Neuronal stem cell (in vitro differentiated cells): Measurements from ENCODE around the gene EXOG.

ENCODE experiments used
- DNase-seq: peaks from one replicate; pipeline ENCODE4 v3.0.0-alpha.2; 2013; ENCODE audit warnings: low spot score
- H2AFZ ChIP-seq: one replicate; pipeline ENCODE4 v1.6.1; 2013; ENCODE audit warnings: mild to moderate bottlenecking, low read length, inconsistent platforms
- H2AK5ac ChIP-seq: 2 replicates; pipeline ENCODE4 v1.6.1; 2013; ENCODE audit warnings: low read depth, mild to moderate bottlenecking, inconsistent platforms, low read length, moderate library complexity, mixed read lengths
- H2BK120ac ChIP-seq: 2 replicates; pipeline ENCODE4 v1.6.1; 2013; ENCODE audit warnings: low read depth, mild to moderate bottlenecking, inconsistent platforms, low read length, moderate library complexity, mixed read lengths
- H2BK12ac ChIP-seq: one replicate; pipeline ENCODE4 v1.6.1; 2013; ENCODE audit warnings: low read length, inconsistent platforms
- H2BK15ac ChIP-seq: 2 replicates; pipeline ENCODE4 v1.6.1; 2013; ENCODE audit warnings: mild to moderate bottlenecking, low read length, inconsistent platforms, mixed read lengths
- H2BK5ac ChIP-seq: one replicate; pipeline ENCODE4 v1.6.1; 2013; ENCODE audit warnings: inconsistent platforms, mild to moderate bottlenecking, low read length, moderate library complexity
- H3K14ac ChIP-seq: one replicate; pipeline ENCODE4 v1.6.1; 2013; ENCODE audit warnings: low read length, inconsistent platforms
- H3K18ac ChIP-seq: 2 replicates; pipeline ENCODE4 v1.6.1; 2013; ENCODE audit warnings: low read length, inconsistent platforms
- H3K23ac ChIP-seq: 2 replicates; pipeline ENCODE4 v1.6.1; 2013; ENCODE audit warnings: low read depth, mild to moderate bottlenecking, mixed read lengths, low read length, inconsistent platforms; ENCODE audit not compliant: poor library complexity
- H3K27ac ChIP-seq: replicated peaks from 3 replicates; pipeline ENCODE4 v1.5.1; 2013; ENCODE audit warnings: low read length, inconsistent platforms
- H3K27me3 ChIP-seq, 3 experiments: 2 replicates each; pipeline ENCODE4 v1.6.1; 2013; ENCODE audit warnings: low read length in 3 of 3, mild to moderate bottlenecking in 2 of 3, inconsistent platforms in 1 of 3, low read depth in 1 of 3, mixed read lengths in 1 of 3, moderate library complexity in 1 of 3; ENCODE audit not compliant: control insufficient read depth in 3 of 3, insufficient read depth in 3 of 3
- H3K36me3 ChIP-seq, 2 donors: replicated peaks in 1 of 2; 2 replicates each; pipeline ENCODE4 v1.6.1; 2013; ENCODE audit warnings: low read length in 2 of 2; ENCODE audit not compliant: control insufficient read depth in 2 of 2, insufficient read depth in 2 of 2
- H3K4ac ChIP-seq: 2 replicates; pipeline ENCODE4 v1.6.1; 2013; ENCODE audit warnings: inconsistent platforms, mild to moderate bottlenecking, low read length, moderate library complexity
- H3K4me1 ChIP-seq, 2 donors: 1 replicate in 1 of 2; 2 replicates in 1 of 2; pipeline ENCODE4 v1.6.1; 2013; ENCODE audit warnings: low read length in 2 of 2, low read depth in 1 of 2; ENCODE audit not compliant: control insufficient read depth in 2 of 2, insufficient read depth in 1 of 2
- H3K4me2 ChIP-seq: one replicate; pipeline ENCODE4 v1.6.1; 2013; ENCODE audit warnings: mild to moderate bottlenecking, low read length, inconsistent platforms; ENCODE audit not compliant: insufficient read depth, poor library complexity, severe bottlenecking
- H3K4me3 ChIP-seq, 2 donors: 2 replicates each; pipeline ENCODE4 v1.5.1; 2013; ENCODE audit warnings: low read length in 2 of 2, mild to moderate bottlenecking in 2 of 2, inconsistent platforms in 1 of 2, moderate library complexity in 1 of 2
- H3K79me1 ChIP-seq: one replicate; pipeline ENCODE4 v1.6.1; 2013; ENCODE audit warnings: low read depth, mild to moderate bottlenecking, inconsistent platforms, low read length, moderate library complexity
- H3K9ac ChIP-seq: one replicate; pipeline ENCODE4 v1.6.1; 2013; ENCODE audit warnings: mild to moderate bottlenecking, low read depth, low read length, inconsistent platforms; ENCODE audit not compliant: poor library complexity
- H3K9me3 ChIP-seq, 2 donors: replicated peaks in 1 of 2; 2 replicates each; pipeline versions ENCODE3 to v1.6.1; 2013; ENCODE audit warnings: low read length in 2 of 2, mild to moderate bottlenecking in 2 of 2, inconsistent platforms in 1 of 2, low read depth in 1 of 2, mixed read lengths in 1 of 2, moderate library complexity in 1 of 2; ENCODE audit not compliant: control insufficient read depth in 2 of 2, insufficient read depth in 1 of 2
- H4K8ac ChIP-seq: one replicate; pipeline ENCODE4 v1.6.1; 2013; ENCODE audit warnings: low read depth, mild to moderate bottlenecking, inconsistent platforms, low read length, moderate library complexity
- H4K91ac ChIP-seq: one replicate; pipeline ENCODE4 v1.6.1; 2013; ENCODE audit warnings: low read length, low read depth, mild to moderate bottlenecking, inconsistent platforms; ENCODE audit not compliant: poor library complexity
- whole genome bisulfite sequencing, 2 donors: extraction: QIAGEN DNeasy Blood & Tissue Kit; methylation state at CpG; one replicate each; pipeline ENCODE4 v1.1.7; 2013; ENCODE audit warnings: missing lambda C conversion rate in 2 of 2, mixed read lengths in 1 of 2; ENCODE audit not compliant: insufficient read length in 2 of 2, insufficient replicate concordance in 1 of 2; ENCODE audit errors: extremely low coverage in 2 of 2; 5-methylcytosine and 5-hydroxymethylcytosine counted together

The EXOG gene

DNA sequence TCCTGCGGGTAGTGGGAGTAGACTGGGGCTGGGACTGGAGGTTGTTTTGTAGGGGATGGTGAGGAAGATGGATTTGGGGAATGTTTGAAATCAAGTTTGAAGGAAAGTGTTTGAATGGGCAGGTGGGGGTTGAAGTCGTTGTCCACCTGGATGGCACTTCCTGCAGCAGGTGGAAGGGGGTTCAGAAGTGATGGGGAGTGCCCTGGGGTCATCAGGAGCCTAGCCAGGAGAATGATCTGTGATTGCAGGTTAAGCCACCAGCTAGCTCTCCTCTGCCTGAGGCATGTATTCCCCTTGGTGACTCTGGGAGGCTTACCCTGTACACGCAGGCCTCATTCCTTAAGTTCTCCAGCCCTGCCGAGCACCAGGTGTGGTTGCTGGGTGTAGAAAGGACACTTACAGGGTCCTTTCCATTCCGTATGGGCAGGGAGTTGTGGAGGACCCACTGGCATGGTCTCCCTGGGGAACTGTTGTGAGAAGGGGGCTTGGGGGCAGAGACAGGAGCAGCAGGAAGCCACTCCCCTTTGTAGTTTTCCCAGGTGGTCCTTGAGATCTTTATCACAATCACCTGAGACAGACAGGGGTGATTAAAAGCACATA lies 19.9 kb upstream of the EXOG start:
- Histone ChIP-seq H3K23ac (no peak overlapping the region), H3K14ac (no peak overlapping the region), H2BK5ac (no peak overlapping the region), H3K4ac (no peak overlapping the region), H3K27me3 (no peaks in the 10 kb centered on the region), H3K9me3 (peaks cover 2 to 17% of the 10 kb centered on the region in 2 donors), H2BK120ac (no peak overlapping the region), H3K4me2 (no peak overlapping the region), H3K18ac (no peak overlapping the region), H4K8ac (no peak overlapping the region), H3K27ac (no peak overlapping the region), H2AK5ac (no peak overlapping the region), H3K4me3 (no peak overlapping the region), H2BK15ac (no peak overlapping the region), H3K79me1 (peaks cover 31% of the 10 kb centered on the region), H3K4me1 (no peaks in the 10 kb centered on the region), H3K9ac (no peak overlapping the region), H4K91ac (no peak overlapping the region), H2AFZ (no peak overlapping the region), H2BK12ac (no peak overlapping the region), H3K36me3 (peaks cover 33 to 74% of the 10 kb centered on the region in 2 donors)
- no peak for DNase-seq
- WGBS, 2 donors: no CpG with 5 or more reads among the region's 5 CpGs

DNA sequence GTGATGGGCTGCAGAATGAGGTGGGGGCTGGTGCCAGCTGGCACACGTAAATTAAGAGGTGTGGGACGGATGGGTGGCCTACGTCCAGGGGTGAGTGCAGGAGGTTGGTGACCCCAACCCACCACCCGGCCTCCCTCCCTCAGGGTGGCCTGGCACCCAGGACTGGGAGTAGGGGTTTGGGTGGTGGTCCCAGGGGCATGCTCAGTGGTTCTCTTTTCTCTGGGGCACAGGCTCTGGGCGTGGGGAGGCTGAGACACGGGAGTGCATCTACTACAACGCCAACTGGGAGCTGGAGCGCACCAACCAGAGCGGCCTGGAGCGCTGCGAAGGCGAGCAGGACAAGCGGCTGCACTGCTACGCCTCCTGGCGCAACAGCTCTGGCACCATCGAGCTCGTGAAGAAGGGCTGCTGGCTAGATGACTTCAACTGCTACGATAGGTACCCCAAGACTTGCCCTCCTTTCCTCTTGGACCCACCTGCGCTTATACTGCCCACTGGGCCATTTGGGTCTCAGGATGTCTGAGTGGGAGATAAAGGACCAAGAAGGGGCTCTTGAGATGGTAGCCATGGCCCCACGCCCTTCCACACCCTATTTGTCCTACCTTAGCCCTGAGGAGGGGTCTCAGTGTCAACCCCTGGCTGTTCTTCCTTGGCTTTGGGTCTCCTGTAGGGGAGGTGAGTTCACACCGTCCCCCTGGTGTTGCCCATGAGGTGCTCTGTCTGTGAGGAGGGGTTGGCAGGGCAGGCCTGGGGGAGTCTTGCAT lies 18.9 kb upstream of the EXOG start:
- H3K14ac ChIP-seq: no peak overlapping the region
- H2AK5ac ChIP-seq: no peak overlapping the region
- H4K91ac ChIP-seq: no peak overlapping the region
- H2BK5ac ChIP-seq: no peak overlapping the region
- peaks cover 40 to 74% of the 10 kb centered on the region in 2 donors for H3K36me3 ChIP-seq
- H2BK12ac ChIP-seq: no peak overlapping the region
- H2BK120ac ChIP-seq: no peak overlapping the region
- H2AFZ ChIP-seq: no peak overlapping the region
- H3K4me2 ChIP-seq: no peak overlapping the region
- peak overlapping the region; percentile 11 for H3K23ac ChIP-seq
- H3K4me3 ChIP-seq: no peak overlapping the region
- no peaks in the 10 kb centered on the region for H3K4me1 ChIP-seq
- no peak overlapping the region for H3K4ac ChIP-seq
- no peak overlapping the region for H4K8ac ChIP-seq
- no peak overlapping the region for H3K27ac ChIP-seq
- H3K79me1 ChIP-seq: peaks cover 28% of the 10 kb centered on the region
- H2BK15ac ChIP-seq: no peak overlapping the region
- H3K9me3 ChIP-seq: peaks cover 2 to 8% of the 10 kb centered on the region in 2 donors
- DNase-seq: no peak
- H3K27me3 ChIP-seq: no peaks in the 10 kb centered on the region
- peak overlapping the region; percentile 21 for H3K9ac ChIP-seq
- no CpG with 5 or more reads among the region's 21 CpGs for WGBS, 2 donors
- H3K18ac ChIP-seq: no peak overlapping the region

DNA sequence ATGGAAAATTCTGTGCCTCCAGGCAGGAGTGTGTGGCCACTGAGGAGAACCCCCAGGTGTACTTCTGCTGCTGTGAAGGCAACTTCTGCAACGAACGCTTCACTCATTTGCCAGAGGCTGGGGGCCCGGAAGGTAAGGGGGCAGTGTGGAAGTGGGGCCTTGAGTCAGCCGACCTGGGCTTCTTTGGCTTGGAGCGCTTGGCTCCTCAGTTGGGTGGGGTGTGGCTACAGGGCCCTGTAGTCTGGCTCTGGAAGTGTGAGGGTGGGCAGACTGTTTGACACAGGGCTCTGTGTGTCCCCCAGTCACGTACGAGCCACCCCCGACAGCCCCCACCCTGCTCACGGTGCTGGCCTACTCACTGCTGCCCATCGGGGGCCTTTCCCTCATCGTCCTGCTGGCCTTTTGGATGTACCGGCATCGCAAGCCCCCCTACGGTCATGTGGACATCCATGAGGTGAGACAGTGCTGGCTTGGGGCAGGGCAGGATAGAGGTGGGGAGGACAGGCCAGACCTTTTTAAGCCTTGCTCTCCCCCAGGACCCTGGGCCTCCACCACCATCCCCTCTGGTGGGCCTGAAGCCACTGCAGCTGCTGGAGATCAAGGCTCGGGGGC lies 18.2 kb upstream of the EXOG start:
- Histone ChIP-seq H2BK15ac (no peak overlapping the region), H3K18ac (no peak overlapping the region), H3K4me2 (no peak overlapping the region), H4K8ac (no peak overlapping the region), H2AFZ (no peak overlapping the region), H3K4me3 (no peak overlapping the region), H3K9ac (peak overlapping the region; percentile 21), H2AK5ac (no peak overlapping the region), H3K79me1 (peaks cover 21% of the 10 kb centered on the region), H3K4ac (no peak overlapping the region), H2BK120ac (no peak overlapping the region), H3K36me3 (peaks cover 47 to 75% of the 10 kb centered on the region in 2 donors), H3K4me1 (no peaks in the 10 kb centered on the region), H3K14ac (no peak overlapping the region), H2BK5ac (no peak overlapping the region), H3K23ac (peak overlapping the region; percentile 11), H4K91ac (no peak overlapping the region), H3K27me3 (no peaks in the 10 kb centered on the region), H3K9me3 (peaks cover 2 to 4% of the 10 kb centered on the region in 2 donors), H2BK12ac (no peak overlapping the region), H3K27ac (no peak overlapping the region)
- DNase-seq: no peak
- WGBS, 2 donors: no CpG with 5 or more reads among the region's 15 CpGs

DNA sequence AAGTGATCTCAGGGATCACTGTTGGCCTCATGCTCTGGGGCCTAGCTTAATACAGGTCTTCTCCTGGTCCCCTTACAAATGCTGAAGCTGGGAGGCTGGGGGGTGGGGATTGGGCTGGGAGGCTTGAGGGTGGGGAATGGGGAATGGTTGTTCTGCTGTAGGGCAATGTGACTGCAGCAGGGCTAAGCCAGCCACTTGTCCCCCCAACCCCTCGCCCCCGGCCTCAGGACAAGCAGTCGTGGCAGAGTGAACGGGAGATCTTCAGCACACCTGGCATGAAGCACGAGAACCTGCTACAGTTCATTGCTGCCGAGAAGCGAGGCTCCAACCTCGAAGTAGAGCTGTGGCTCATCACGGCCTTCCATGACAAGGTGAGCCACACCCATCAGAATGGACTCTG lies 17.2 kb upstream of the EXOG start:
- no peak overlapping the region for H2AFZ ChIP-seq
- H3K36me3 ChIP-seq: peaks cover 54 to 85% of the 10 kb centered on the region in 2 donors

More for the DNA sequence above, 17.2 kb upstream of the EXOG start:
- Histone ChIP-seq H3K14ac (no peak overlapping the region), H4K91ac (no peak overlapping the region), H3K4me3 (no peak overlapping the region), H2BK5ac (no peak overlapping the region), H3K79me1 (peaks cover 20% of the 10 kb centered on the region), H2BK120ac (no peak overlapping the region), H3K4me1 (no peaks in the 10 kb centered on the region), H2BK15ac (no peak overlapping the region), H3K4me2 (no peak overlapping the region), H3K27me3 (no peaks in the 10 kb centered on the region), H3K23ac (no peak overlapping the region), H3K4ac (no peak overlapping the region), H2AK5ac (no peak overlapping the region), H3K9me3 (peaks cover 0 to 2% of the 10 kb centered on the region in 2 donors), H2BK12ac (no peak overlapping the region), H3K18ac (no peak overlapping the region), H3K9ac (no peak overlapping the region), H3K27ac (no peak overlapping the region), H4K8ac (no peak overlapping the region)
- no peak for DNase-seq
- WGBS, 2 donors: no CpG with 5 or more reads among the region's 9 CpGs
